ENCODE data around the gene TUBGCP6. TPM values are rescaled to one million over a fixed set of nuclear protein-coding genes. Genes with fewer than 3 reads are reported as not detected.

Gene TUBGCP6
- total RNA-seq, 1 experiment from 2014 or later, result 31.3 TPM

DNA sequence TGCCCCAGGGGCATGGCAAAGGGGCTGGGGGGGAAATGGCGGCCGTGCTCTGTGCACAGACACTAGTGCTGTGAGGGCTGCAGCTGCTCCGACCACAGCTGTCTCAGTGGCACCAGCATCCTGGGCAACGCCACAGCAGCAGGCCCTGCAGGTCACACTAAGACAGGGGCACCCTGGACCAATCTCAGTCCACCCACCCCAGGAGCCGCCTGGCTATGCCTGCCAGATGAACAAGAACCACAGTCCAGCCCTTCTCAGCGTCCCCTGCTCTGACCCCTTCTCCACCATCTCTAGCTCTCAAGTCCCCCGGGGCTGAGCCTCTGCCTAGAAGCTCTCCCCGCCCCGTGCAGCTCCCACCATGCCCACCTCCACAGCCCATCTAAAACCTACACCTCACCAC is 16.5 kb downstream of the TUBGCP6 start:
- ATAC-seq (no peak), DNase-seq (ENCODE audit: low read depth, low spot score) (no peak)
- BruUV-seq (replicated peaks), result TSS peak; percentile 58
- Histone ChIP-seq H3K4me1 (ENCODE audit: control insufficient read depth, insufficient read depth, low read length) (no peaks in the 10 kb centered on the region), H3K36me3 (ENCODE audit: control insufficient read depth, insufficient read depth, low read length) (no peaks in the 10 kb centered on the region), H3K4me3 (ENCODE audit: low read depth in 2 of 2, low read length in 2 of 2) (no peak overlapping the region), H3K9me3 (ENCODE audit: control insufficient read depth, insufficient read depth, low read depth, low read length) (no peaks in the 10 kb centered on the region), H3K27ac (ENCODE audit: low read length) (no peak overlapping the region), H3K27me3 (ENCODE audit: control insufficient read depth, insufficient read depth, low read length) (no peaks in the 10 kb centered on the region)
- CTCF ChIA-PET, result interaction anchor here (0.5 kb wide), 1 partner anchor 160 kb away, joined by 3 read pairs; no protein-coding TSS in a partner anchor
- POLR2A ChIA-PET, result no interaction called here
- TF ChIP-seq POLR2AphosphoS5 (IDR thresholded peaks at IDR 0.05; ENCODE audit: low read depth, low read length), result no peak
- TF ChIP-seq TCF7L2 (IDR thresholded peaks at IDR 0.05; ENCODE audit: low read depth, low read length), result no peak
- TF ChIP-seq, protein P1, sequence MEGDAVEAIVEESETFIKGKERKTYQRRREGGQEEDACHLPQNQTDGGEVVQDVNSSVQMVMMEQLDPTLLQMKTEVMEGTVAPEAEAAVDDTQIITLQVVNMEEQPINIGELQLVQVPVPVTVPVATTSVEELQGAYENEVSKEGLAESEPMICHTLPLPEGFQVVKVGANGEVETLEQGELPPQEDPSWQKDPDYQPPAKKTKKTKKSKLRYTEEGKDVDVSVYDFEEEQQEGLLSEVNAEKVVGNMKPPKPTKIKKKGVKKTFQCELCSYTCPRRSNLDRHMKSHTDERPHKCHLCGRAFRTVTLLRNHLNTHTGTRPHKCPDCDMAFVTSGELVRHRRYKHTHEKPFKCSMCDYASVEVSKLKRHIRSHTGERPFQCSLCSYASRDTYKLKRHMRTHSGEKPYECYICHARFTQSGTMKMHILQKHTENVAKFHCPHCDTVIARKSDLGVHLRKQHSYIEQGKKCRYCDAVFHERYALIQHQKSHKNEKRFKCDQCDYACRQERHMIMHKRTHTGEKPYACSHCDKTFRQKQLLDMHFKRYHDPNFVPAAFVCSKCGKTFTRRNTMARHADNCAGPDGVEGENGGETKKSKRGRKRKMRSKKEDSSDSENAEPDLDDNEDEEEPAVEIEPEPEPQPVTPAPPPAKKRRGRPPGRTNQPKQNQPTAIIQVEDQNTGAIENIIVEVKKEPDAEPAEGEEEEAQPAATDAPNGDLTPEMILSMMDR (IDR thresholded peaks at IDR 0.05), result no peak
- no peak for TF ChIP-seq SIN3A (IDR thresholded peaks at IDR 0.05; ENCODE audit: borderline replicate concordance, insufficient read depth, low read depth, low read length)
- TF ChIP-seq, protein P2, sequence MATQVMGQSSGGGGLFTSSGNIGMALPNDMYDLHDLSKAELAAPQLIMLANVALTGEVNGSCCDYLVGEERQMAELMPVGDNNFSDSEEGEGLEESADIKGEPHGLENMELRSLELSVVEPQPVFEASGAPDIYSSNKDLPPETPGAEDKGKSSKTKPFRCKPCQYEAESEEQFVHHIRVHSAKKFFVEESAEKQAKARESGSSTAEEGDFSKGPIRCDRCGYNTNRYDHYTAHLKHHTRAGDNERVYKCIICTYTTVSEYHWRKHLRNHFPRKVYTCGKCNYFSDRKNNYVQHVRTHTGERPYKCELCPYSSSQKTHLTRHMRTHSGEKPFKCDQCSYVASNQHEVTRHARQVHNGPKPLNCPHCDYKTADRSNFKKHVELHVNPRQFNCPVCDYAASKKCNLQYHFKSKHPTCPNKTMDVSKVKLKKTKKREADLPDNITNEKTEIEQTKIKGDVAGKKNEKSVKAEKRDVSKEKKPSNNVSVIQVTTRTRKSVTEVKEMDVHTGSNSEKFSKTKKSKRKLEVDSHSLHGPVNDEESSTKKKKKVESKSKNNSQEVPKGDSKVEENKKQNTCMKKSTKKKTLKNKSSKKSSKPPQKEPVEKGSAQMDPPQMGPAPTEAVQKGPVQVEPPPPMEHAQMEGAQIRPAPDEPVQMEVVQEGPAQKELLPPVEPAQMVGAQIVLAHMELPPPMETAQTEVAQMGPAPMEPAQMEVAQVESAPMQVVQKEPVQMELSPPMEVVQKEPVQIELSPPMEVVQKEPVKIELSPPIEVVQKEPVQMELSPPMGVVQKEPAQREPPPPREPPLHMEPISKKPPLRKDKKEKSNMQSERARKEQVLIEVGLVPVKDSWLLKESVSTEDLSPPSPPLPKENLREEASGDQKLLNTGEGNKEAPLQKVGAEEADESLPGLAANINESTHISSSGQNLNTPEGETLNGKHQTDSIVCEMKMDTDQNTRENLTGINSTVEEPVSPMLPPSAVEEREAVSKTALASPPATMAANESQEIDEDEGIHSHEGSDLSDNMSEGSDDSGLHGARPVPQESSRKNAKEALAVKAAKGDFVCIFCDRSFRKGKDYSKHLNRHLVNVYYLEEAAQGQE (IDR thresholded peaks at IDR 0.05; ENCODE audit: insufficient read depth in 1 of 2, low read depth in 2 of 2, low read length in 1 of 2), result no peak
- in situ Hi-C loops (cut with HindIII; ENCODE audit: low pct_unique_long_range_greater_than_20kb, low sequenced_read_pairs) (no loop called here), intact Hi-C loops (cut with micrococcal nuclease; ENCODE audit: unreplicated experiment) (no loop called here)

DNA sequence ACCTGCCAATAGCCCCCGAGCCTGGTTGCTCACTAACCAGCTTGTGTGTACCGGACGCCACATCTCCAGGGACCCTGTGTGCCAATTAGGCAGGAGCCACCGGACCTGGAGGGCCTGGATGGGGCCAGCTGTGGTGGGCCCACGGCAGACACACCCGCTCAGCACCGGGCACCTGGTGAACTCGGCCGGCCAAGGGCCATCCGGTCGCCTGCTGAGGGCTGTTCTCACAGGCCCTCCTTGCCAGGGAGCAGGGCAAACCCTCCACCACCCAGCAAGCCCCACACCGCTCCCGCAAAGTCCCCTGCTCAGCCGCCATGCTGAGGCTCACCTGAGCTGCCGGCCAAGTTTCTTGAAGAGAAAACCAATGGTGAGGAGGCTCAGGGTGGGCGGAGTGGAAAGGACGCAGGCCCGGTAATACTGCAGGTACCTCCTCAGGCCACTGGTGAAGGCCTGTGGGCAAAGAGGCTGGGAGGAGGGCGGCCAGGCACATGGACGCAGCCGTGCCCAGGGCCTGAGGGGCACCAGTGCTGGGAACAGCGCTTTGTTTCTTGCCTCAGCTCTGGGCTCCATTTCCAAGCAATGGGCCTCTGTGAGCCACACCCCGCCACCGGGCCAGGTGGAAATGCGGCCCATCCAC is 17.1 kb downstream of the TUBGCP6 start:
- no TSS peak for BruUV-seq (replicated peaks)
- H3K9me3 ChIP-seq (ENCODE audit: control insufficient read depth, insufficient read depth, low read depth, low read length), result no peaks in the 10 kb centered on the region
- H3K4me3 ChIP-seq (ENCODE audit: low read depth in 2 of 2, low read length in 2 of 2), result no peak overlapping the region
- no peaks in the 10 kb centered on the region for H3K4me1 ChIP-seq (ENCODE audit: control insufficient read depth, insufficient read depth, low read length)
- in situ Hi-C loops (cut with HindIII; ENCODE audit: low pct_unique_long_range_greater_than_20kb, low sequenced_read_pairs) (no loop called here), intact Hi-C loops (cut with micrococcal nuclease; ENCODE audit: unreplicated experiment) (no loop called here)
- ChIA-PET POLR2A (no interaction called here), CTCF (no interaction called here)
- TF ChIP-seq SIN3A (IDR thresholded peaks at IDR 0.05; ENCODE audit: borderline replicate concordance, insufficient read depth, low read depth, low read length) (no peak), TCF7L2 (IDR thresholded peaks at IDR 0.05; ENCODE audit: low read depth, low read length) (no peak), POLR2AphosphoS5 (IDR thresholded peaks at IDR 0.05; ENCODE audit: low read depth, low read length) (no peak)
- TF ChIP-seq, protein P2 (IDR thresholded peaks at IDR 0.05; ENCODE audit: insufficient read depth in 1 of 2, low read depth in 2 of 2, low read length in 1 of 2), result no peak
- TF ChIP-seq, protein P1 (IDR thresholded peaks at IDR 0.05), result no peak
- DNase-seq (ENCODE audit: low read depth, low spot score), result no peak
- no peak for ATAC-seq
- H3K36me3 ChIP-seq (ENCODE audit: control insufficient read depth, insufficient read depth, low read length), result no peaks in the 10 kb centered on the region
- H3K27me3 ChIP-seq (ENCODE audit: control insufficient read depth, insufficient read depth, low read length), result no peaks in the 10 kb centered on the region
- H3K27ac ChIP-seq (ENCODE audit: low read length), result no peak overlapping the region
